HG03378 (cell line): ENCODE measurements around the gene PAN2.
"Not testable (repeated sequence)": the region's sequence is repeated elsewhere in the genome, so short reads cannot be mapped to it uniquely, and the experiment has no call there.

Experiments
- ATAC-seq: cut with Tn5 transposase; IDR thresholded peaks from one replicate; pipeline ENCODE4 v1.9.1; 2021; ENCODE audit warnings: mild to moderate bottlenecking, moderate library complexity; ENCODE audit not compliant: unreplicated experiment

The PAN2 gene

GRCh38 chr12:56315249-56315621 is 18.6 kb downstream of the PAN2 start:
- no peak for ATAC-seq

GRCh38 chr12:56311003-56311402 is 22.8 kb downstream of the PAN2 start:
- ATAC-seq, result no peak

GRCh38 chr12:56308714-56309113 is 25.1 kb downstream of the PAN2 start:
- no peak for ATAC-seq

GRCh38 chr12:56307221-56307965 is 26.4 kb downstream of the PAN2 start:
- no peak for ATAC-seq

GRCh38 chr12:56304872-56305590 is 28.8 kb downstream of the PAN2 start:
- no peak for ATAC-seq

GRCh38 chr12:56304276-56304675 is 29.5 kb downstream of the PAN2 start:
- ATAC-seq, result no peak

- ATAC-seq, result no peak
Measured at GRCh38 chr12:56300644-56301464, 32.9 kb downstream of the PAN2 start.

- peak; percentile 85 for ATAC-seq
Measured at GRCh38 chr12:56299853-56300643, 33.8 kb downstream of the PAN2 start, which contains the start of gene CS. TSS of gene CS (minus strand) at chr12:56300330. CDS start at chr12:56300201, 129 bp downstream.

GRCh38 chr12:56299308-56299852 is 34.4 kb downstream of the PAN2 start:
- ATAC-seq, result peak; percentile 3

- ATAC-seq, result no peak
Measured at GRCh38 chr12:56298828-56299227, 35.0 kb downstream of the PAN2 start.

- no peak for ATAC-seq
Measured at GRCh38 chr12:56297400-56297799, 36.4 kb downstream of the PAN2 start.

GRCh38 chr12:56296295-56296694 is 37.5 kb downstream of the PAN2 start:
- ATAC-seq, result no peak

GRCh38 chr12:56293795-56294194 is 40.0 kb downstream of the PAN2 start:
- no peak for ATAC-seq

- no peak for ATAC-seq
Measured at GRCh38 chr12:56288705-56289387, 45.0 kb downstream of the PAN2 start.

GRCh38 chr12:56286044-56286830 is 47.6 kb downstream of the PAN2 start:
- ATAC-seq, result no peak

GRCh38 chr12:56284263-56284662 is 49.5 kb downstream of the PAN2 start:
- ATAC-seq, result not testable (repeated sequence)

- ATAC-seq, result no peak
Measured at GRCh38 chr12:56282579-56282978, 51.2 kb downstream of the PAN2 start.

- ATAC-seq, result no peak
Measured at GRCh38 chr12:56282030-56282429, 51.8 kb downstream of the PAN2 start.

- ATAC-seq, result no peak
Measured at GRCh38 chr12:56280849-56281248, 53.0 kb downstream of the PAN2 start.
